Activated CD8-positive, alpha-beta T cell treated with anti-CD3 and anti-CD28 coated beads for 36 hours (primary cell): ENCODE data around the gene NCS1. TPM values are rescaled to one million over a fixed set of nuclear protein-coding genes. Genes with fewer than 3 reads are reported as not detected.

Source experiments
- ATAC-seq: fragments of 200-7000 bp; cut with Tn5 transposase; one replicate; pipeline ENCODE4 v1.10.0; 2021; ENCODE audit warnings: mild to moderate bottlenecking, moderate library complexity
- CTCF ChIA-PET: fragments of 350-600 bp; sonication (Branson Sonifier 250); formaldehyde crosslinking; loops from one replicate; lab custom pipeline; 2021; ENCODE audit warnings: antibody characterized with exemption; lab: Charles Lee
- POLR2A ChIA-PET: fragments of 350-600 bp; sonication (Branson Sonifier 250); formaldehyde crosslinking; loops from one replicate; lab custom pipeline; 2021; ENCODE audit warnings: antibody characterized with exemption; lab: Charles Lee
- DNase-seq: peaks from one replicate; pipeline ENCODE4 v3.0.0-alpha.2; 2020
- H3K27ac Mint-ChIP-seq: one replicate; pipeline ENCODE4 v1.8.0; 2021; ENCODE audit warnings: mild to moderate bottlenecking, mixed read lengths
- H3K27me3 Mint-ChIP-seq: one replicate; pipeline ENCODE4 v1.8.0; 2021; ENCODE audit warnings: mixed read lengths
- H3K36me3 Mint-ChIP-seq: one replicate; pipeline ENCODE4 v1.8.0; 2021; ENCODE audit warnings: low read depth, mixed read lengths
- H3K4me1 Mint-ChIP-seq: one replicate; pipeline ENCODE4 v1.8.0; 2021; ENCODE audit warnings: low read depth, mixed read lengths
- H3K4me3 Mint-ChIP-seq: one replicate; pipeline ENCODE4 v1.8.0; 2021; ENCODE audit warnings: mild to moderate bottlenecking, moderate library complexity, mixed read lengths
- H3K9me3 Mint-ChIP-seq: one replicate; pipeline ENCODE4 v1.8.0; 2021; ENCODE audit warnings: mixed read lengths
- CTCF ChIP-seq: fragments of 200-600 bp; IDR thresholded peaks from one replicate; pipeline ENCODE4 v1.8.0; 2022; ENCODE audit warnings: antibody characterized with exemption, mild to moderate bottlenecking
- intact Hi-C: fragments of 100-400 bp; cut with micrococcal nuclease; formaldehyde crosslinking; loops from one replicate; pipeline ENCODE4 v1.10.0; 2022
- total RNA-seq, 2 experiments: library from RNA; stranded (reverse); gene quantifications; one replicate each; pipeline ENCODE4 v1.2.3, GENCODE V29; 2021

The NCS1 gene
- total RNA-seq, 2 experiments from 2014 or later = 21.2 to 21.3 TPM

- Mint-ChIP-seq H3K27me3 (no peaks in the 10 kb centered on the region), H3K27ac (no peak overlapping the region), H3K4me3 (no peak overlapping the region), H3K9me3 (no peaks in the 10 kb centered on the region), H3K36me3 (peaks cover 6% of the 10 kb centered on the region), H3K4me1 (peaks cover 4% of the 10 kb centered on the region)
- ATAC-seq (no peak), DNase-seq (no peak)
- ChIA-PET POLR2A (no interaction called here), CTCF (no interaction called here)
- no peak for TF ChIP-seq CTCF
- intact Hi-C loops = no loop called here
Observed at GRCh38 chr9:130232899-130233586, 60.8 kb downstream of the NCS1 start.

GRCh38 chr9:130233587-130233945, 61.4 kb downstream of the NCS1 start:
- peaks cover 6% of the 10 kb centered on the region for H3K4me1 Mint-ChIP-seq
- no peak for TF ChIP-seq CTCF
- CTCF ChIA-PET = no interaction called here
- intact Hi-C loops = no loop called here
- no peaks in the 10 kb centered on the region for H3K27me3 Mint-ChIP-seq
- peaks cover 6% of the 10 kb centered on the region for H3K36me3 Mint-ChIP-seq
- DNase-seq (no peak), ATAC-seq (no peak)
- H3K4me3 Mint-ChIP-seq = no peak overlapping the region
- H3K9me3 Mint-ChIP-seq = no peaks in the 10 kb centered on the region
- H3K27ac Mint-ChIP-seq = no peak overlapping the region
- POLR2A ChIA-PET = no interaction called here

GRCh38 chr9:130234340-130235260, 62.4 kb downstream of the NCS1 start:
- TF ChIP-seq CTCF = no peak
- CTCF ChIA-PET = interaction anchor here (2.6 kb wide), 1 partner anchor 126 kb away, joined by 45 read pairs; no protein-coding TSS in a partner anchor
- Mint-ChIP-seq H3K4me3 (no peak overlapping the region), H3K27ac (no peak overlapping the region), H3K27me3 (no peaks in the 10 kb centered on the region), H3K4me1 (peaks cover 11% of the 10 kb centered on the region), H3K9me3 (no peaks in the 10 kb centered on the region), H3K36me3 (peaks cover 3% of the 10 kb centered on the region)
- ATAC-seq (no peak), DNase-seq (no peak)
- POLR2A ChIA-PET = interaction anchor here (0.6 kb wide), 1 partner anchor 173 kb away, joined by 3 read pairs; no protein-coding TSS in a partner anchor
- intact Hi-C loops = loop anchor here (5.0 kb wide), 1 partner anchor 107 kb away; no protein-coding TSS in a partner anchor

GRCh38 chr9:130235558-130236435, 63.6 kb downstream of the NCS1 start:
- TF ChIP-seq CTCF = peak; percentile 98
- no peak overlapping the region for H3K4me3 Mint-ChIP-seq
- peaks cover 23% of the 10 kb centered on the region for H3K4me1 Mint-ChIP-seq
- no peak for ATAC-seq
- intact Hi-C loops = loop anchor here (1.0 to 5.0 kb wide), 2 partner anchors 108 to 128 kb away; no protein-coding TSS in a partner anchor
- H3K9me3 Mint-ChIP-seq = no peaks in the 10 kb centered on the region
- H3K27me3 Mint-ChIP-seq = no peaks in the 10 kb centered on the region
- no peaks in the 10 kb centered on the region for H3K36me3 Mint-ChIP-seq
- no peak overlapping the region for H3K27ac Mint-ChIP-seq
- ChIA-PET CTCF (interaction anchor here (0.6 to 2.6 kb wide), 15 partner anchors 9 to 177 kb away, joined by 3 to 45 read pairs (median 4); no protein-coding TSS in a partner anchor), POLR2A (interaction anchor here (0.5 to 1.3 kb wide), 4 partner anchors 45 to 174 kb away, joined by 3 to 5 read pairs (median 3); no protein-coding TSS in a partner anchor)
- DNase-seq = peak; percentile 80
